ENCODE data around the gene VSIG10. TPM values are rescaled to one million over a fixed set of nuclear protein-coding genes. Genes with fewer than 3 reads are reported as not detected.

Gene VSIG10
- total and polyA plus RNA-seq, 2 donors (not counting 1 experiment from before 2014, with no cell fraction given) = 9.1 to 31.7 TPM

DNA sequence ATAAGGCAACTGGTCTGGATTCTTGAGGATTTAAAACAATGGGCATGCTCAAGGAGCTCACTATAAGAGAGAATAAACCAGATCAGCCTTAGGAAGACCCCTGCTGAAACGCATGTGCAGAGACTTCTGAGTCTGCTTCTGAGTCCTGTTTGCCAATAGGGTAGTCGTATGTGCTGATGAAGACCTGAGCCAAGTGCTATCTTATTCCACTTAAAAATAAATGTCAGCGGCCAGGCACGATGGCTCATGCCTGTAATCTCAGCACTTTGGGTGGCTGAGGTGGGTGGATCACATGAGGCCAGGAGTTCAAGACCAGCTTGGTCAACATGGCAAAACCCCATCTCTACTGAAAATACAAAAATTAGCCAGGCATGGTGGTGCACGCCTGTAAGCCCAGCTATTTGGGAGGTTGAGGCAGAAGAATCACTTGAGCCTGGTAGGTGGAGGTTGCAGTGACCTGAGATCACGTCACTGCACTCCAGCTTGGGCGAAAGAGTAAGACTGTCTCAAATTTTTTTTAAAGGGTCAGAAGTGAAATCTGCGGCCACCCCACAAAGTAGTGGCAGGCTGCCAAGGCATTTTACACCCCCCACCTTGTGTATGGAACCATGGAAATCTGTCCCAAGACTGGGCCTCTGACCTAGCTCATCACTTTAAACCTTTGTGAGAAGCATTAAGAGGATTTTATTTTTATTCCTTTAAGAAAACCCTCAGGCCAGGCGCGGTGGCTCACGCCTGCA lies 67.0 kb downstream of the VSIG10 start:
- Histone ChIP-seq H3K27ac (ENCODE audit: insufficient read depth, low read length) (no peak overlapping the region), H2AFZ (ENCODE audit: low read length) (no peak overlapping the region), H3K9me3 (ENCODE audit: control insufficient read depth, insufficient read depth, low read depth, low read length) (no peaks in the 10 kb centered on the region), H3K4me2 (ENCODE audit: extremely low read depth, insufficient read depth, low read length) (no peak overlapping the region), H4K20me1 (ENCODE audit: control insufficient read depth, extremely low read depth, insufficient read depth, low read length) (no peaks in the 10 kb centered on the region), H3K27me3 (ENCODE audit: control insufficient read depth, insufficient read depth, low read length) (no peaks in the 10 kb centered on the region), H3K9ac (ENCODE audit: insufficient read depth, low read length) (no peak overlapping the region), H3K4me1 (ENCODE audit: control insufficient read depth, extremely low read depth, insufficient read depth, low read length) (peaks cover 6% of the 10 kb centered on the region), H3K79me2 (ENCODE audit: control insufficient read depth, insufficient read depth, low read length) (peaks cover 2% of the 10 kb centered on the region), H3K36me3 (ENCODE audit: control insufficient read depth, insufficient read depth, low read length) (peaks cover 29% of the 10 kb centered on the region), H3K4me3 (replicated peaks in 1 of 4; ENCODE audit: control extremely low read depth in 1 of 4, insufficient read depth in 1 of 4, low read depth in 3 of 4, low read length in 4 of 4) (no peak overlapping the region)
- TF ChIP-seq EZH2 (IDR thresholded peaks at IDR 0.05; ENCODE audit: low read length, missing control alignments) = no peak
- TF ChIP-seq, protein P1, sequence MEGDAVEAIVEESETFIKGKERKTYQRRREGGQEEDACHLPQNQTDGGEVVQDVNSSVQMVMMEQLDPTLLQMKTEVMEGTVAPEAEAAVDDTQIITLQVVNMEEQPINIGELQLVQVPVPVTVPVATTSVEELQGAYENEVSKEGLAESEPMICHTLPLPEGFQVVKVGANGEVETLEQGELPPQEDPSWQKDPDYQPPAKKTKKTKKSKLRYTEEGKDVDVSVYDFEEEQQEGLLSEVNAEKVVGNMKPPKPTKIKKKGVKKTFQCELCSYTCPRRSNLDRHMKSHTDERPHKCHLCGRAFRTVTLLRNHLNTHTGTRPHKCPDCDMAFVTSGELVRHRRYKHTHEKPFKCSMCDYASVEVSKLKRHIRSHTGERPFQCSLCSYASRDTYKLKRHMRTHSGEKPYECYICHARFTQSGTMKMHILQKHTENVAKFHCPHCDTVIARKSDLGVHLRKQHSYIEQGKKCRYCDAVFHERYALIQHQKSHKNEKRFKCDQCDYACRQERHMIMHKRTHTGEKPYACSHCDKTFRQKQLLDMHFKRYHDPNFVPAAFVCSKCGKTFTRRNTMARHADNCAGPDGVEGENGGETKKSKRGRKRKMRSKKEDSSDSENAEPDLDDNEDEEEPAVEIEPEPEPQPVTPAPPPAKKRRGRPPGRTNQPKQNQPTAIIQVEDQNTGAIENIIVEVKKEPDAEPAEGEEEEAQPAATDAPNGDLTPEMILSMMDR (conservative IDR thresholded peaks at IDR 0.05 in 1 of 2, IDR thresholded peaks at IDR 0.05 in 1 of 2; ENCODE audit: low read depth in 1 of 2, low read length in 2 of 2) = no peak
- no peak for DNase-seq (ENCODE audit: low read depth in 2 of 2)

DNA sequence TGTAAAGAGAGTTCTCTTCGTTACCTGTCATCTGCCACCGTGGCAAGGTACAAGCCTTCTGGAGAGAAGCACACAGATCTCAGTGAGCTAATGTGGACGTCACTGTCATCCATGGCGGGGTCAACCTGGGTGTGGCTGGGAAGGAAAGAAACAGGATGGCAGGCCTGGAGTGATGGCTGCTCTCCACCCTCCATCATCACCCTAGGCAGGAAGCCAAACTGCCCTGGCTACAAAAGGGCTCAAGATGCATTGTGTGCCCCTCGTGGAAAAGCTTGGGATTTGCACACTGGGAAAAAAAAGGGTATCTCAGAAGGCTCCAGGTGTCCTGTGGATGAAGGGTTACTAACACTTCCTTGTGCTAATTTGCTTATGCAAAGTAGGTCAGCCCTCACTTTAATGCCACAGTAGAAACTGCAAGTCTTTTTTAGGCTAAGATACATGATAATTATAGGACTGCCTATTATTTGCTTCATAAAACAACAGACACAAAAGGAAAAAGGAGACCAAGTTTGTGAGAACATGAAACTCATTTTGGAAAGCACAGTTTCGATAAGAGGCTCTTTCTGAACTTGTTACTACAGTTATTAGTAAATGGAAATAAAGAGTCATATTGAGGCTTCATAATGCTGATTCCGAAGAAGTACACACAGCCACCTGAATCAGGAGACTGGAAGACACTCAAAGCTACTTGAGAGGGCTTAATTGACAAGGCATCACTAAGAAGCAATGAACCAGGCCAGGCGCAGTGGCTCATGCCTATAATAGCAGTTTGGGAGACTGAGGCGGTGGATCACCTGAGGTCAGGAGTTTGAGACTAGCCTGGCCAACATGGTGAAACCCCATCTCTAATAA lies 68.4 kb downstream of the VSIG10 start:
- Histone ChIP-seq H4K20me1 (ENCODE audit: control insufficient read depth, extremely low read depth, insufficient read depth, low read length) (no peaks in the 10 kb centered on the region), H3K27me3 (ENCODE audit: control insufficient read depth, insufficient read depth, low read length) (no peaks in the 10 kb centered on the region), H3K36me3 (ENCODE audit: control insufficient read depth, insufficient read depth, low read length) (peaks cover 25% of the 10 kb centered on the region), H3K9ac (ENCODE audit: insufficient read depth, low read length) (no peak overlapping the region), H3K4me3 (replicated peaks in 1 of 4; ENCODE audit: control extremely low read depth in 1 of 4, insufficient read depth in 1 of 4, low read depth in 3 of 4, low read length in 4 of 4) (no peak overlapping the region), H3K4me2 (ENCODE audit: extremely low read depth, insufficient read depth, low read length) (no peak overlapping the region), H3K79me2 (ENCODE audit: control insufficient read depth, insufficient read depth, low read length) (no peaks in the 10 kb centered on the region), H2AFZ (ENCODE audit: low read length) (no peak overlapping the region), H3K9me3 (ENCODE audit: control insufficient read depth, insufficient read depth, low read depth, low read length) (no peaks in the 10 kb centered on the region), H3K27ac (ENCODE audit: insufficient read depth, low read length) (peak overlapping the region; percentile 53), H3K4me1 (ENCODE audit: control insufficient read depth, extremely low read depth, insufficient read depth, low read length) (peaks cover 6% of the 10 kb centered on the region)
- DNase-seq (ENCODE audit: low read depth in 2 of 2) = peak; percentile 31 to 47
- TF ChIP-seq, protein P1 (conservative IDR thresholded peaks at IDR 0.05 in 1 of 2, IDR thresholded peaks at IDR 0.05 in 1 of 2; ENCODE audit: low read depth in 1 of 2, low read length in 2 of 2) = peak in 1 of 2 donors; percentile 38
- TF ChIP-seq EZH2 (IDR thresholded peaks at IDR 0.05; ENCODE audit: low read length, missing control alignments) = no peak
